Stimulated activated CD8-positive, alpha-beta memory T cell treated with anti-CD3 and anti-CD28 coated beads, Interleukin-4, amount 100 ng/mL, for 48 hours (primary cell): Measurements from ENCODE around the gene COL20A1.

Experiments used
- DNase-seq: peaks from one replicate; pipeline ENCODE4 v3.0.0-alpha.2; 2020

COL20A1 gene

DNA sequence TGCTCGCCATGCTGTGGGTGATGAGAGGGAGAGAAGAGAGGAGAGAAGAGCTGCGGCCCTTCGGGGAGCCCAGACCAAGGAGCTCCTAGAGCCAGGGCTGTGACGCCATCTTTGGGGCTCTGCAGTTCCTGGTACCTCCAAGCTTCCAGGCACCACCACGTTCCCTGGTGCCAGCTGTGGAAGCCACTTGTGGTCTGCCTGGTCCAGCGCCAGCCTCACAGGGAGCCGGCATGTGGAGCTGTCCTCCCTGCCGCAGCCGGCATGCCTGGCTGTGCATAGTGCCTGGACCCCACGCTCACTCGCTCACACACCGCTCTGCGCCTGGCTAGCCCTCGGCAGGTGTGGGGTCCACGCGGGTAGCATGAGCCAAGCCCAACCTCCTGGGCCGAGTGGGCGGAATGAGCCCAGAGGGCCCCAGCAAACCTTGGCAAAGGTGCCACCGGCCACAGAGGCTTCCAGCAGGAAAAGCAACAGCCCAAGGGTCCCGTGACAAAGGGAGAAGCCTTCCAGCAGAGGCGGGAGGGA is 87.4 kb downstream of the COL20A1 start:
- no peak for DNase-seq

- DNase-seq: peak; percentile 61
These were observed 88.9 kb downstream of the COL20A1 start for GRCh38 chr20:63381781-63382431.

GRCh38 chr20:63382551-63383300 is 89.7 kb downstream of the COL20A1 start:
- no peak for DNase-seq

DNA sequence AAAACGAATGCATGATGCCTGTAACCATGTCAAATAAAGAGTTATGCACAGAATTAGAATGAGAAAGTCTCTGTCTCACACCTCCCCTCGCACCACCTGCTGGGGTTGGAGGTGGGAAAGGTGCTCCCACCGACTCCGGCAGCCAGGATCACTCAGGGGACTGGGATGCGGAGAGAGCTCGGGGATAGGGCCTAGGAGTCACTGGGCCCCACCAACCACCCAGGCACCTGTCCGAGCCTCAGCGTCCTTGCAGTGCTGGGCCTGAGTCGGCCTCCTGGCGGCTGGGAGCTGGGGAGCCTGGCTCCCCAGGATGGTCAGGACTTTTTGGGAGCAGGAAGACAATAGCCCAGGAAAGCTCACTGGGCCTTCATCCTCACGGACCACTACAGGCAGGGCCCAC is 90.6 kb downstream of the COL20A1 start:
- DNase-seq: no peak

DNA sequence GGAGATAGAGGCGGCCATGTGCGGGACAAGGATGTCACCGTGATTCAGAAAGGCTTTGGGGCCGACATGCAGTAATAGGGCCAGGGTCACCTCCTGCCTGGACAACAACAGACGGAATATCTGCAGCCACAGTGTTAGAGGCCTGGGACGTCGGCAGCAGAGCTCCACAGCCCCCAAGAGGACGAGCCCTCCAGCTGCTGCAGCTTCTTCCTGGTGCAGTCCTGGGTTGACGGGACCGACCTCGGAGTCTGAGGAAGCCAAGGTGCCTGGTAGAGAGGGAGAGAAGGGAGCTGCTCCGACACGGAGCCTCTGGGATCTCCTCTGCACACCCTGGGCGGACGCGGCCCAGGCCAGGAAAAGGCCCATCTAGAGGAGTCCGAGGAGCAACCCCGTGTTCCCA is 91.3 kb downstream of the COL20A1 start:
- DNase-seq: no peak
